H9 (cell line): ENCODE measurements around the gene PRCD. TPM values are rescaled to one million over a fixed set of nuclear protein-coding genes. Genes with fewer than 3 reads are reported as not detected.
A peak's percentile ranks its signal among the peaks of the same experiment; 100 is the strongest.

Source experiments
- DNase-seq: peaks from one replicate; pipeline ENCODE4 v3.0.0-alpha.2; 2017
- H2AFZ ChIP-seq: one replicate; pipeline ENCODE4 v1.6.1; 2013; ENCODE audit warnings: mild to moderate bottlenecking, low read length, control low read depth, moderate library complexity
- H2AK5ac ChIP-seq: 2 replicates; pipeline ENCODE4 v1.6.1; 2013; ENCODE audit warnings: low read length, control low read depth, mixed read lengths; ENCODE audit not compliant: insufficient read length
- H2BK120ac ChIP-seq: one replicate; pipeline ENCODE4 v1.6.1; 2013; ENCODE audit warnings: low read depth, mild to moderate bottlenecking, low read length, control low read depth, inconsistent platforms; ENCODE audit not compliant: poor library complexity, severe bottlenecking
- H2BK12ac ChIP-seq: 2 replicates; pipeline ENCODE4 v1.6.1; 2013; ENCODE audit warnings: low read length, control low read depth, mixed read lengths, low read depth; ENCODE audit not compliant: insufficient read length
- H2BK15ac ChIP-seq: 2 replicates; pipeline ENCODE4 v1.6.1; 2013; ENCODE audit warnings: low read depth, low read length, control low read depth
- H2BK20ac ChIP-seq: one replicate; pipeline ENCODE4 v1.6.1; 2013; ENCODE audit warnings: low read depth, mild to moderate bottlenecking, low read length, control low read depth, inconsistent platforms; ENCODE audit not compliant: poor library complexity, severe bottlenecking
- H2BK5ac ChIP-seq: 2 replicates; pipeline ENCODE4 v1.6.1; 2013; ENCODE audit warnings: low read length, control low read depth, mixed read lengths; ENCODE audit not compliant: insufficient read length
- H3K14ac ChIP-seq: 2 replicates; pipeline ENCODE4 v1.6.1; 2013; ENCODE audit warnings: low read length, control low read depth; ENCODE audit not compliant: insufficient read depth
- H3K18ac ChIP-seq: 2 replicates; pipeline ENCODE4 v1.6.1; 2013; ENCODE audit warnings: low read depth, mild to moderate bottlenecking, mixed read lengths, low read length, control low read depth; ENCODE audit not compliant: insufficient read length
- H3K23ac ChIP-seq: 2 replicates; pipeline ENCODE4 v1.6.1; 2013; ENCODE audit warnings: low read length, control low read depth, mixed read lengths, low read depth; ENCODE audit not compliant: insufficient read length
- H3K23me2 ChIP-seq: 2 replicates; pipeline ENCODE4 v1.6.1; 2013; ENCODE audit warnings: low read depth, mild to moderate bottlenecking, mixed read lengths, low read length, control low read depth; ENCODE audit not compliant: insufficient read length, poor library complexity, severe bottlenecking
- H3K27ac ChIP-seq: 2 replicates; pipeline ENCODE4 v1.5.1; 2013; ENCODE audit warnings: low read length, control low read depth, mixed read lengths, low read depth; ENCODE audit not compliant: insufficient read length
- H3K27me3 ChIP-seq: 2 replicates; pipeline ENCODE4 v1.6.1; 2013; ENCODE audit warnings: low read length, control low read depth, inconsistent platforms; ENCODE audit not compliant: insufficient read depth
- H3K4ac ChIP-seq: 2 replicates; pipeline ENCODE4 v1.6.1; 2013; ENCODE audit warnings: low read depth, mild to moderate bottlenecking, control low read depth, inconsistent platforms, low read length, moderate library complexity
- H3K4me1 ChIP-seq: 2 replicates; pipeline ENCODE4 v1.6.1; 2013; ENCODE audit warnings: low read length, control low read depth, inconsistent platforms; ENCODE audit not compliant: insufficient read depth
- H3K4me2 ChIP-seq: 2 replicates; pipeline ENCODE4 v1.6.1; 2013; ENCODE audit warnings: low read length, control low read depth, mixed read lengths; ENCODE audit not compliant: insufficient read length, insufficient read depth
- H3K56ac ChIP-seq: 2 replicates; pipeline ENCODE4 v1.6.1; 2013; ENCODE audit warnings: low read depth, mild to moderate bottlenecking, mixed read lengths, low read length, control low read depth; ENCODE audit not compliant: insufficient read length
- H3K79me1 ChIP-seq: 2 replicates; pipeline ENCODE4 v1.6.1; 2013; ENCODE audit warnings: low read depth, mild to moderate bottlenecking, moderate library complexity, low read length, control low read depth, inconsistent platforms; ENCODE audit not compliant: insufficient read depth, poor library complexity, severe bottlenecking
- H3K79me2 ChIP-seq: 2 replicates; pipeline ENCODE4 v1.6.1; 2013; ENCODE audit warnings: low read length, control low read depth, inconsistent platforms; ENCODE audit not compliant: insufficient read depth
- H3K9ac ChIP-seq: 2 replicates; pipeline ENCODE4 v1.6.1; 2013; ENCODE audit warnings: low read length, control low read depth, mixed read lengths; ENCODE audit not compliant: insufficient read length; ENCODE audit errors: extremely low read depth
- H3K9me3 ChIP-seq: one replicate; pipeline ENCODE4 v1.6.1; 2013; ENCODE audit warnings: low read depth, low read length, inconsistent platforms; ENCODE audit not compliant: control insufficient read depth
- H3T11ph ChIP-seq: one replicate; pipeline ENCODE4 v1.6.1; 2013; ENCODE audit warnings: mild to moderate bottlenecking, low read length, control low read depth, inconsistent platforms
- H4K20me1 ChIP-seq: one replicate; pipeline ENCODE4 v1.6.1; 2013; ENCODE audit not compliant: control insufficient read depth, insufficient read length, insufficient read depth
- H4K5ac ChIP-seq: 2 replicates; pipeline ENCODE4 v1.6.1; 2013; ENCODE audit warnings: low read depth, mild to moderate bottlenecking, mixed read lengths, low read length, control low read depth; ENCODE audit not compliant: insufficient read length
- H4K8ac ChIP-seq: replicated peaks from 2 replicates; pipeline ENCODE4 v1.6.1; 2013; ENCODE audit warnings: low read length, control low read depth, mixed read lengths, low read depth; ENCODE audit not compliant: insufficient read length
- H4K91ac ChIP-seq: 2 replicates; pipeline ENCODE4 v1.6.1; 2013; ENCODE audit warnings: low read depth, mild to moderate bottlenecking, moderate library complexity, mixed read lengths, low read length, control low read depth; ENCODE audit not compliant: insufficient read length
- H3K27ac Mint-ChIP-seq, 3 experiments: 2 replicates in 2 of 3; 3 replicates in 1 of 3; pipeline ENCODE4 v1.8.0; 2020 to 2021; ENCODE audit warnings: mixed read lengths in 3 of 3, mild to moderate bottlenecking in 1 of 3, moderate library complexity in 1 of 3
- H3K27me3 Mint-ChIP-seq: 2 replicates; pipeline ENCODE4 v1.8.0; 2021; ENCODE audit warnings: low read depth, mild to moderate bottlenecking, moderate library complexity, mixed read lengths
- H3K36me3 Mint-ChIP-seq, 3 experiments: 2 replicates in 2 of 3; 3 replicates in 1 of 3; pipeline ENCODE4 v1.8.0; 2020 to 2021; ENCODE audit warnings: low read depth in 3 of 3, mixed read lengths in 3 of 3; ENCODE audit not compliant: insufficient read depth in 1 of 3
- H3K4me1 Mint-ChIP-seq, 2 experiments: 2 replicates each; pipeline ENCODE4 v1.8.0; 2020; ENCODE audit warnings: mixed read lengths in 2 of 2
- H3K4me3 Mint-ChIP-seq, 2 experiments: 2 replicates in 1 of 2; 3 replicates in 1 of 2; pipeline ENCODE4 v1.8.0; 2020 to 2021; ENCODE audit warnings: mild to moderate bottlenecking in 2 of 2, mixed read lengths in 2 of 2, moderate library complexity in 1 of 2
- H3K9me3 Mint-ChIP-seq, 2 experiments: 2 replicates in 1 of 2; 3 replicates in 1 of 2; pipeline ENCODE4 v1.8.0; 2020; ENCODE audit warnings: mild to moderate bottlenecking in 2 of 2, mixed read lengths in 2 of 2, moderate library complexity in 1 of 2
- WGBS: extraction: QIAGEN DNeasy Blood & Tissue Kit; methylation state at CpG from one replicate; pipeline ENCODE4 v1.1.7; 2013; ENCODE audit warnings: missing lambda C conversion rate, low lambda C conversion rate, mixed read lengths; ENCODE audit not compliant: insufficient read length; ENCODE audit errors: extremely low coverage; 5-methylcytosine and 5-hydroxymethylcytosine counted together
- total RNA-seq: library from RNA; stranded (reverse); gene quantifications from 2 replicates; pipeline ENCODE4 v1.2.1, GENCODE V29; 2021
- TF ChIP-seq, protein P1 (sequence below): fragments of 200-600 bp; sonication (generic); conservative IDR thresholded peaks from 3 replicates; pipeline ENCODE4 v1.8.0; 2021; ENCODE audit warnings: antibody characterized with exemption, mild to moderate bottlenecking

Gene PRCD
- total RNA-seq, 1 experiment from 2014 or later = 0.46 TPM

DNA sequence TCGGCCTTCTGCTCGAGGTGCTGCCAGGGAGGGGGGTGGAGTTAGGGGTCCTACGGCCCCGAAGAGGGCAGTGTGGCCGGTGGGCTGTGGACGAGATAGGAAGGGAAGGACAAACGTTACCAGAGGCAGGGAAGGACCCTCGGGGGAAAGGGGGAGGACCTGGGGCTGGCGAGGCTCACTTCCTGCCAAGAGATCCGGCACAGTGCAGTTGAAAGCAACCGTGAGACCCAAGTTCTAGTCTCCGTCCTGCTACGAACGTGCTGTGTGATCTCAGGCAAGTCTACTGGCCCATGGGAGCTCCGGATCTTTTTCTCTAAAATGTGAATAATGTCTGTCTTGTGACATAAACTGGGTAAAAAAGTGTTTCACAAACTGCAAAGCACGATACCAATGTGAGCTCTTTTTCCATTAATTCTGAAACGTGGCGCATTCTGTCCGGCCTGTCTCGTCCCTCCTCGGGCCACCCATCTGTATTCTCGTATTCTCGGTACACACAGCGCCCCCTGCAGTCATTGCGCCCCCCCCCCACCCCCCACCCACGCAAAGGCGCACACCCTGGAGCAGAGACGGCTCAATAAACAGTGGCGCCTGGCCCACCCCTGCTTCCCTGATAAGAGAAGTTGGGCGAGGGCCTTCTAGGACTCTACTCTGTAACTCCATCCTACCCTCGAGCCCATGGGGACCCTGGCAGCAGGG, 11.2 kb upstream of the PRCD start:
- Histone ChIP-seq H2BK20ac (no peak overlapping the region), H4K91ac (no peak overlapping the region), H3K14ac (no peak overlapping the region), H3K9ac (no peak overlapping the region), H2BK15ac (no peak overlapping the region), H3K18ac (no peak overlapping the region), H3K23me2 (no peaks in the 10 kb centered on the region), H3K27ac (no peak overlapping the region), H3K23ac (no peak overlapping the region), H3K79me1 (no peaks in the 10 kb centered on the region), H4K5ac (no peak overlapping the region), H4K8ac (no peak overlapping the region), H2BK5ac (no peak overlapping the region), H3T11ph (no peak overlapping the region), H2AFZ (no peak overlapping the region), H3K9me3 (no peaks in the 10 kb centered on the region), H2BK12ac (no peak overlapping the region), H2AK5ac (no peak overlapping the region), H3K27me3 (no peaks in the 10 kb centered on the region), H3K4ac (no peak overlapping the region), H3K56ac (no peak overlapping the region), H3K79me2 (no peaks in the 10 kb centered on the region), H2BK120ac (no peak overlapping the region), H3K4me2 (no peak overlapping the region), H3K4me1 (peaks cover 4% of the 10 kb centered on the region; the same call in 1 of the 2 replicates), H4K20me1 (peaks cover 3% of the 10 kb centered on the region)
- H3K4me3 Mint-ChIP-seq = no peak overlapping the region
- H3K9me3 Mint-ChIP-seq = no peaks in the 10 kb centered on the region; a peak in 1 of 5 replicates
- TF ChIP-seq, protein P1, sequence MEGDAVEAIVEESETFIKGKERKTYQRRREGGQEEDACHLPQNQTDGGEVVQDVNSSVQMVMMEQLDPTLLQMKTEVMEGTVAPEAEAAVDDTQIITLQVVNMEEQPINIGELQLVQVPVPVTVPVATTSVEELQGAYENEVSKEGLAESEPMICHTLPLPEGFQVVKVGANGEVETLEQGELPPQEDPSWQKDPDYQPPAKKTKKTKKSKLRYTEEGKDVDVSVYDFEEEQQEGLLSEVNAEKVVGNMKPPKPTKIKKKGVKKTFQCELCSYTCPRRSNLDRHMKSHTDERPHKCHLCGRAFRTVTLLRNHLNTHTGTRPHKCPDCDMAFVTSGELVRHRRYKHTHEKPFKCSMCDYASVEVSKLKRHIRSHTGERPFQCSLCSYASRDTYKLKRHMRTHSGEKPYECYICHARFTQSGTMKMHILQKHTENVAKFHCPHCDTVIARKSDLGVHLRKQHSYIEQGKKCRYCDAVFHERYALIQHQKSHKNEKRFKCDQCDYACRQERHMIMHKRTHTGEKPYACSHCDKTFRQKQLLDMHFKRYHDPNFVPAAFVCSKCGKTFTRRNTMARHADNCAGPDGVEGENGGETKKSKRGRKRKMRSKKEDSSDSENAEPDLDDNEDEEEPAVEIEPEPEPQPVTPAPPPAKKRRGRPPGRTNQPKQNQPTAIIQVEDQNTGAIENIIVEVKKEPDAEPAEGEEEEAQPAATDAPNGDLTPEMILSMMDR = 0 out of 3 replicates have a peak, but pooled peaks have one; percentile 11
- H3K4me1 Mint-ChIP-seq = peaks cover 20 to 36% of the 10 kb centered on the region in 2 experiments
- no peak for DNase-seq
- peaks cover 25% of the 10 kb centered on the region for H3K27me3 Mint-ChIP-seq
- no peak overlapping the region for H3K27ac Mint-ChIP-seq
- H3K36me3 Mint-ChIP-seq = no peaks in the 10 kb centered on the region
- WGBS = no CpG with 5 or more reads among the region's 31 CpGs
